ENCODE measurements around the gene CYP4V2. TPM values are rescaled to one million over a fixed set of nuclear protein-coding genes. Genes with fewer than 3 reads are reported as not detected.

Gene CYP4V2
- total RNA-seq, 4 donors from 2014 or later, result 4.3 to 14.7 (median 4.8) TPM

GRCh38 chr4:186159613-186160012, 31.8 kb upstream of the CYP4V2 start:
- intact Hi-C loops (cut with DNase I; ENCODE audit: low total_unique reads), result no loop called here
- WGBS, 2 donors, result 84 to 85% methylated on average over 6 of the region's 6 CpGs
- no peak for TF ChIP-seq POLR2A (IDR thresholded peaks at IDR 0.05)
- no peak for TF ChIP-seq CTCF (IDR thresholded peaks at IDR 0.05)
- no peak for DNase-seq (ENCODE audit: low spot score in 2 of 2)
- H3K4me3 ChIP-seq (ENCODE audit: low read depth, poor library complexity, severe bottlenecking), result no peak overlapping the region

GRCh38 chr4:186161138-186161537, 30.2 kb upstream of the CYP4V2 start:
- intact Hi-C loops (cut with DNase I; ENCODE audit: low total_unique reads), result no loop called here
- H3K4me3 ChIP-seq (ENCODE audit: low read depth, poor library complexity, severe bottlenecking), result no peak overlapping the region
- 57 to 62% methylated on average over 6 of the region's 6 CpGs for WGBS, 2 donors
- no peak for DNase-seq (ENCODE audit: low spot score in 2 of 2)
- TF ChIP-seq POLR2A (IDR thresholded peaks at IDR 0.05), result no peak
- TF ChIP-seq CTCF (IDR thresholded peaks at IDR 0.05), result no peak

- intact Hi-C loops (cut with DNase I; ENCODE audit: low total_unique reads), result no loop called here
- no peak for DNase-seq (ENCODE audit: low spot score in 2 of 2)
- WGBS, 2 donors, result 94 to 95% methylated on average over 15 of the region's 15 CpGs
- no peak overlapping the region for H3K4me3 ChIP-seq (ENCODE audit: low read depth, poor library complexity, severe bottlenecking)
- TF ChIP-seq CTCF (IDR thresholded peaks at IDR 0.05) (no peak), POLR2A (IDR thresholded peaks at IDR 0.05) (no peak)
Observed at GRCh38 chr4:186166852-186167512, 24.4 kb upstream of the CYP4V2 start.

GRCh38 chr4:186167605-186168004, 23.8 kb upstream of the CYP4V2 start:
- no peak for TF ChIP-seq POLR2A (IDR thresholded peaks at IDR 0.05)
- TF ChIP-seq CTCF (IDR thresholded peaks at IDR 0.05), result no peak
- no peak overlapping the region for H3K4me3 ChIP-seq (ENCODE audit: low read depth, poor library complexity, severe bottlenecking)
- intact Hi-C loops (cut with DNase I; ENCODE audit: low total_unique reads), result no loop called here
- no peak for DNase-seq (ENCODE audit: low spot score in 2 of 2)
- 89% methylated on average over 5 of the region's 5 CpGs for whole genome bisulfite sequencing, 2 donors

GRCh38 chr4:186168750-186169149, 22.6 kb upstream of the CYP4V2 start:
- TF ChIP-seq POLR2A (IDR thresholded peaks at IDR 0.05) (no peak), CTCF (IDR thresholded peaks at IDR 0.05) (no peak)
- intact Hi-C loops (cut with DNase I; ENCODE audit: low total_unique reads), result no loop called here
- H3K4me3 ChIP-seq (ENCODE audit: low read depth, poor library complexity, severe bottlenecking), result no peak overlapping the region
- DNase-seq (ENCODE audit: low spot score in 2 of 2), result no peak
- 94 to 95% methylated on average over 9 of the region's 9 CpGs for WGBS, 2 donors

Data from lower leg skin (tissue), 4 donors.